ENCODE data around the gene PPP1R37. TPM values are rescaled to one million over a fixed set of nuclear protein-coding genes. Genes with fewer than 3 reads are reported as not detected.

The PPP1R37 gene
- total RNA-seq, 1 experiment from 2014 or later: 8.0 TPM

DNA sequence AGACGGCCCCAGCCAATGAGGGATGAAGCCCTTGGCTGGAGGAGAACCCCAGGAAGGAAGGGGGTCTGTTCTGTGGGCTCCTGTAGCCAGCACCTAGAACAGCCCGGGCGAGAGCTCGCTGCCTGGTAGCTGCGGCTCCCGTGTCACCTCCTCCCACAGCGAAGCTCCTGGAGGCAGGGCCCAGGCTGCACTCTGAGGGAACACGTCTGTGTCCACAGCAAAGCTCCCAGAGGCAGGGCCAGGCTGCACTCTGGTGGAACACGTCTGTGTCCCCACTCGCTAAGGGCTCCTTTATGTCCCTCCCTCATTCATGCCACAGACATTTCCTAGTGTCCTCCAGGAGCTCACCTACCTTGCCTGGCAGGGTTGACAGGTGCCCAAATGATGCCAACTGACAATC is 76.6 kb downstream of the PPP1R37 start:
- Histone ChIP-seq H3K79me2 (ENCODE audit: low read length) (no peaks in the 10 kb centered on the region), H3K9ac (ENCODE audit: low read length) (no peak overlapping the region)

DNA sequence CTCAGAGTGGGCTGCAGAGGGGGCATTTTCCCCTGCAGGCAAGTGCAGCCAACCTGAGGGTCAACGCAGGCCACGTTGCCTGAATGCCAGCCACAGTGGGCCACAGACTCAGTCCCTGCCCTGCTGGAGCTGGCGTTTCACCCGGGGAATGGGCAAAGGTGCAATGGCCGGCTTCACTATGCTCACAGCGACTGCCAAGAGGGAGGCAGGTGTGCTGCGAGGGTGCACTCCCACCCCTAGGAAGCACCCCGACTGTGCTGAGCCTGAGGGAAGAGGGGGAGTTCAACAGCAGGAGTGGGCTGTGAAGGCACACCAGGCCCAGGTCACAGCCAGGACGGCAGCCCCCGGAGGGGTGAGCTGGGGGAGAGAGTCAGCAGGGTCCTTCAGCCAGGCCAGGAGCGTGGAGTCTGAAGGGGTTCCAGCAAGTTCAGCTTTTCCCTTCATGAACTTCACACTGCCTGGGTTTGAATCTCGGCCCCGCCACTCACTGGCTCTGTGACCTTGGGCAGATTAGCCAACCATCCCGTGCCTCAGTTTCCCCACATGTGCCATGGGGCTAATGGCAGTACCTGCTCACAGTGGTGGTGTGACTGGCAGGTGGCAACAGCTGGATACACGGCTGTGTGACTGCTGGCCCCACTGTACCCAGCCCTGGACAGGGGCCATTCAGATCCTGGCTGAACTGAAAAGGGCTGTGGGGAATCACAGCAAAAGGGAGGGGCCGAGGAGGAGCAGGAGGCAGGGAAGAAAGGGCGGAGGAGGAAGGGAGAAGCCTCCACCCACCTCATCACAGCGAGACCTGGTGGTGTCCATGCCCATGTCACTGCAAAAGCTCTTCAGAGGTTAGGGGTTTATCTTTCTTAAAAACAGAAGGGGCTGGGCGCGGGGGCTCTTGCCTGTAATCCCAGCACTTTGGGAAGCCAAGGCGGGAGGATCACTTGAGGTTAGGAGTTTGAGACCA is 77.4 kb downstream of the PPP1R37 start:
- no peak for DNase-seq
- no peaks in the 10 kb centered on the region for H3K9me3 ChIP-seq (ENCODE audit: low read length)

More for the DNA sequence above, 76.6 kb downstream of the PPP1R37 start:
- no peak overlapping the region for H3K4me2 ChIP-seq (ENCODE audit: low read depth, low read length, poor library complexity, severe bottlenecking)
- no peaks in the 10 kb centered on the region for H3K9me3 ChIP-seq (ENCODE audit: low read length)
- H2AFZ ChIP-seq (ENCODE audit: low read length): no peak overlapping the region
- no peaks in the 10 kb centered on the region for H3K27me3 ChIP-seq (ENCODE audit: low read length)
- DNase-seq: no peak
- no peaks in the 10 kb centered on the region for H3K36me3 ChIP-seq (ENCODE audit: insufficient read depth, low read length)
- peaks cover 22% of the 10 kb centered on the region; the same call in 1 of the 2 replicates for H4K20me1 ChIP-seq (ENCODE audit: insufficient read depth, low read depth, low read length)
- H3K9me2 ChIP-seq (replicated peaks; ENCODE audit: insufficient read depth, low read length): no peaks in the 10 kb centered on the region
- H3K4me1 ChIP-seq (ENCODE audit: low read length): peaks cover under 1% of the 10 kb centered on the region; the same call in 1 of the 2 replicates
- H3K27ac ChIP-seq (ENCODE audit: low read length): no peak overlapping the region
- no peak overlapping the region for H3K4me3 ChIP-seq (ENCODE audit: low read length)

DNA sequence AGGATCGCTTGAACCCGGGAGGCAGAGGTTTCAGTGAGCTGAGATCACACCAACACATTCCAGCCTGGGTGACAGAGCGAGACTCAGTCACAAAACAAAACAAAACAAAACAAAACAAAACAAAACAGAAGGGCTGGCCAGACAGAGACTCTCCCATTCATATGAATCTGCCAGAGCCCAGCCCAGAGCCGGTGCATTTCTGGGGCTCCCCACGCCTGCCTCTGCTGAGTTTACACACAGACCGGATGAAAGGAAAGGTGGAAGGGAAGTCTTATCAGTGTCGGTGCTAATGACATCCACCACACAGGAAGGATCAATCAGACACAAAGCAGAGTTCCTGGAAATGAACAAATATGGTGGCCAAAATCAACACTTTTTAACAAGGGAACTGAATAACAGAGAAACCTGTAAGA is 78.2 kb downstream of the PPP1R37 start:
- Histone ChIP-seq H2AFZ (ENCODE audit: low read length) (no peak overlapping the region), H3K27ac (ENCODE audit: low read length) (no peak overlapping the region), H3K4me1 (ENCODE audit: low read length) (no peaks in the 10 kb centered on the region), H4K20me1 (ENCODE audit: insufficient read depth, low read depth, low read length) (peaks cover 18% of the 10 kb centered on the region; the same call in 1 of the 2 replicates), H3K36me3 (ENCODE audit: insufficient read depth, low read length) (no peaks in the 10 kb centered on the region), H3K79me2 (ENCODE audit: low read length) (no peaks in the 10 kb centered on the region), H3K9ac (ENCODE audit: low read length) (no peak overlapping the region), H3K9me3 (ENCODE audit: low read length) (no peaks in the 10 kb centered on the region), H3K9me2 (replicated peaks; ENCODE audit: insufficient read depth, low read length) (no peaks in the 10 kb centered on the region), H3K4me2 (ENCODE audit: low read depth, low read length, poor library complexity, severe bottlenecking) (no peak overlapping the region), H3K4me3 (ENCODE audit: low read length) (no peak overlapping the region), H3K27me3 (ENCODE audit: low read length) (no peaks in the 10 kb centered on the region)
- DNase-seq: no peak

More for the DNA sequence above, 77.4 kb downstream of the PPP1R37 start:
- no peak overlapping the region for H3K9ac ChIP-seq (ENCODE audit: low read length)
- H3K4me1 ChIP-seq (ENCODE audit: low read length): no peaks in the 10 kb centered on the region
- no peak overlapping the region for H3K27ac ChIP-seq (ENCODE audit: low read length)
- H3K4me2 ChIP-seq (ENCODE audit: low read depth, low read length, poor library complexity, severe bottlenecking): no peak overlapping the region
- H3K9me2 ChIP-seq (replicated peaks; ENCODE audit: insufficient read depth, low read length): no peaks in the 10 kb centered on the region
- peaks cover 18% of the 10 kb centered on the region; the same call in 1 of the 2 replicates for H4K20me1 ChIP-seq (ENCODE audit: insufficient read depth, low read depth, low read length)
- no peaks in the 10 kb centered on the region for H3K36me3 ChIP-seq (ENCODE audit: insufficient read depth, low read length)
- H3K27me3 ChIP-seq (ENCODE audit: low read length): no peaks in the 10 kb centered on the region
- H3K4me3 ChIP-seq (ENCODE audit: low read length): no peak overlapping the region
- H3K79me2 ChIP-seq (ENCODE audit: low read length): no peaks in the 10 kb centered on the region
- no peak overlapping the region for H2AFZ ChIP-seq (ENCODE audit: low read length)

DNA sequence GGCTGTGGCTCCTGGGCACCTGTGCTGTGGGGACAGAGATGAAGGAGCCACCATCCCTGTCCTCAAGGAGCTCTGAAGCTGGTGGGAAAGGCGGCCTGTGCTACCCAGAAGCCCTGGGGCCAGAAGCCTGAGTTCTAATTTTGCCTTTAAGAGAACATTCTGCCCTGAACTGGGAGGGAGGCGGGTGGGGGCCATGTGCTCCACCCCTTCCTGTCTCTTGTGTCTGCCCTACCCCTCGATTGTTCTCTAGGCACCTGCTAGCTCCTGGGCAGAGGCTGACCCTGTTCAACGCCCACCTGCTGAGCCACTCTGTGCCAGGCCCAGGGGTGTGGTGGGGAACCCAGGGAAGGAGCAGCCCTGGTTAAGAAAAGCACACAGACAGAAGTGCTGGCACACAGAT is 79.2 kb downstream of the PPP1R37 start:
- no peak overlapping the region for H3K9ac ChIP-seq (ENCODE audit: low read length)
- no peak overlapping the region for H2AFZ ChIP-seq (ENCODE audit: low read length)
- H3K36me3 ChIP-seq (ENCODE audit: insufficient read depth, low read length): no peaks in the 10 kb centered on the region
- no peaks in the 10 kb centered on the region for H3K27me3 ChIP-seq (ENCODE audit: low read length)
- H3K9me2 ChIP-seq (replicated peaks; ENCODE audit: insufficient read depth, low read length): no peaks in the 10 kb centered on the region
- peaks cover 18% of the 10 kb centered on the region; the same call in 1 of the 2 replicates for H4K20me1 ChIP-seq (ENCODE audit: insufficient read depth, low read depth, low read length)
- no peak for DNase-seq
- H3K9me3 ChIP-seq (ENCODE audit: low read length): no peaks in the 10 kb centered on the region
- peaks cover 4% of the 10 kb centered on the region for H3K4me1 ChIP-seq (ENCODE audit: low read length)
- H3K4me2 ChIP-seq (ENCODE audit: low read depth, low read length, poor library complexity, severe bottlenecking): no peak overlapping the region
- H3K4me3 ChIP-seq (ENCODE audit: low read length): no peak overlapping the region
- H3K27ac ChIP-seq (ENCODE audit: low read length): no peak overlapping the region
- peaks cover 3% of the 10 kb centered on the region; the same call in 1 of the 2 replicates for H3K79me2 ChIP-seq (ENCODE audit: low read length)

DNA sequence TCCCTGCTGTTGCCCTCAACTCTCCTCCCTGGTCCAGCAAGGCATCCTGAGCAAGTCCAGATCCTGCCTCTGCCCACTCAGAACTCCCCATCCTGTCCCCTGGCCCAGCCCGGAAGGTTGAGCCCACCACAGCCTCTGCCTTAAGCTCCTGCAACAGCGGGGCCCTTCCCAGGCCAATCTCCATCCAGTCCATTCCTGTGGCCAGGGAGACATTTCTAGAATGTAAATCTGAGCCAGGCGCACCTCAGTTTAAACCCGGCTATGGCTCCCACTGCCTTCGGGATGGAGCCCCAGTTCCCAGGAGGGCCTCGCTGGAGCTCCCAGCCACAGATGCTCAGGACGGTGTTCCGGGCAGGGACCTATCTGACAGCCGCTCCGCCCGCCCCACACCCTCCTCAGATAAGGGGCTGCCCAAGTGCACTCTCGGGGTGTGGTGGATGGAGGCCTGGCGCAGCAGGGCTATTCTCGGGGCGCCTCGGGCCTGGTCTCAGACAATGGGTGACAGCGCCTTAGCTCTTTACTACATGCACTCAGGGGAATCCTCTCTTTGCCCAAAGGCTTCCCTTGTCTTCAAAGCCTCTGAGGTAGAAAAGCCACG is 79.7 kb downstream of the PPP1R37 start:
- no peak for DNase-seq
- Histone ChIP-seq H3K27me3 (ENCODE audit: low read length) (no peaks in the 10 kb centered on the region), H3K4me2 (ENCODE audit: low read depth, low read length, poor library complexity, severe bottlenecking) (no peak overlapping the region), H3K9ac (ENCODE audit: low read length) (no peak overlapping the region), H3K9me2 (replicated peaks; ENCODE audit: insufficient read depth, low read length) (no peaks in the 10 kb centered on the region), H3K4me1 (ENCODE audit: low read length) (peaks cover 8% of the 10 kb centered on the region), H2AFZ (ENCODE audit: low read length) (no peak overlapping the region), H3K4me3 (ENCODE audit: low read length) (no peak overlapping the region), H4K20me1 (ENCODE audit: insufficient read depth, low read depth, low read length) (peaks cover 18% of the 10 kb centered on the region; the same call in 1 of the 2 replicates), H3K36me3 (ENCODE audit: insufficient read depth, low read length) (no peaks in the 10 kb centered on the region), H3K9me3 (ENCODE audit: low read length) (no peaks in the 10 kb centered on the region), H3K27ac (ENCODE audit: low read length) (no peak overlapping the region), H3K79me2 (ENCODE audit: low read length) (peaks cover 9% of the 10 kb centered on the region)

DNA sequence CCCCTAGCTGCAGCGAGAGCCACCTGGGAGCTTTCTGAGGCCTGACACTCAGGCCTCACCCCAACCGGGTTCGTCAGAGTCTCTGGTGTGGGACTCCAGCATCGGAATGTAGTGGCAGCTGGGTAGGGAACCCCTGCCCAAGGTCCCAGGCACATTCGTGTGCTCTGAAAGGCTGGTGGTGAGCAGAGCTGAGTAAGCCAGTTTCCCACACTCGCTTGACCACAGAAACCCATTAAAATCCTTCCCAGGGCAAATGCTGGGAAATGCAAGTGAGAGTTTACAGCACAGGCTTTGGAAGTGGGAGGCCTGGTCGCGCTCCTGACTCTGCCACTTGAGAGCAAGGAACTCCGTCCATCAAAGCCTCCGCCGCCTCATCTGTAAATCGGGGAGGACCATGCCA is 80.8 kb downstream of the PPP1R37 start:
- peaks cover 8% of the 10 kb centered on the region for H3K4me1 ChIP-seq (ENCODE audit: low read length)
- H3K27me3 ChIP-seq (ENCODE audit: low read length): no peaks in the 10 kb centered on the region
- H3K9me2 ChIP-seq (replicated peaks; ENCODE audit: insufficient read depth, low read length): no peaks in the 10 kb centered on the region
- H3K9me3 ChIP-seq (ENCODE audit: low read length): no peaks in the 10 kb centered on the region
- H3K4me2 ChIP-seq (ENCODE audit: low read depth, low read length, poor library complexity, severe bottlenecking): no peak overlapping the region
- no peaks in the 10 kb centered on the region for H3K36me3 ChIP-seq (ENCODE audit: insufficient read depth, low read length)
- no peak for DNase-seq
- H2AFZ ChIP-seq (ENCODE audit: low read length): no peak overlapping the region
- H3K4me3 ChIP-seq (ENCODE audit: low read length): no peak overlapping the region
- H3K9ac ChIP-seq (ENCODE audit: low read length): no peak overlapping the region
- no peak overlapping the region for H3K27ac ChIP-seq (ENCODE audit: low read length)
- H4K20me1 ChIP-seq (ENCODE audit: insufficient read depth, low read depth, low read length): peaks cover 18% of the 10 kb centered on the region; the same call in 1 of the 2 replicates
- peaks cover 10% of the 10 kb centered on the region for H3K79me2 ChIP-seq (ENCODE audit: low read length)

DNA sequence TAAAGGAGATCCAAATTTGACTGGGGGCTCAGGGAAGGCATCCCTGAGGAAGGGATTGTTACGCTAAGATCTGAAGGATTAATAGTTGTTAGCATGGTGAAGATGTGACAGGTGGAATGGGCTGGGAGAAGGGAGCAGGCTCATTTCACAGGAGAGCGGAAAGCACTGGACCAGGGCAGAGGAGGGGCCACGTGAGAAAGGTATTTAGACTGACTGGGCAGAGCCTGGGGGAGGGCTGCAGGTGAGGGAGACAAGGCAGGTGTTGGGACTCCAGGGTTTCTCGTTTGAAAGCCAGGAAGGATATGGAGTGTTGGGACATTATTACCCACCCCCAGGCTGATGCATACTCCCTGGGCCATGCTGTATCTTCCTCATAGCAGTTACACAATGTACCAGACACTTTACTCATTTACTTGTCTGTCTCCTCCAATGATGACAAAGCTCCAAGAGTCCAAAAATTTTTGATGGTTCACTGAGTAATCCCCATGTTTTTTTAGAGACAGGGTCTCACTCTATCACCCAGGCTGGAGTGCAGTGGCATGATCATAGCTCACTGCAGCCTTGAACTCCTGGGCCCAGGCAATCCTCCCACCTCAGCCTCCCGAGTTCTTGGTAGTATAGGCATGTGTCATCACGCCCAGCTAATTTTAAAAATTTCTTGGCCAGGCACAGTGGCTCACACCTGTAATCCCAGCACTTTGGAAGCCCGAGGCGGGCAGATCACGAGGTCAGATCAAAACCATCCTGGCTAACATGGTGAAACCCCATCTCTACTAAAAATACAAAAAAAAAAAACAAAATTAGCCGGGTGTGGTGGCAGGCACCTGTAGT is 82.8 kb downstream of the PPP1R37 start:
- Histone ChIP-seq H2AFZ (ENCODE audit: low read length) (no peak overlapping the region), H3K27me3 (ENCODE audit: low read length) (no peaks in the 10 kb centered on the region), H3K4me3 (ENCODE audit: low read length) (no peak overlapping the region), H3K9me2 (replicated peaks; ENCODE audit: insufficient read depth, low read length) (no peaks in the 10 kb centered on the region), H4K20me1 (ENCODE audit: insufficient read depth, low read depth, low read length) (peaks cover 12% of the 10 kb centered on the region; the same call in 1 of the 2 replicates), H3K36me3 (ENCODE audit: insufficient read depth, low read length) (no peaks in the 10 kb centered on the region), H3K9ac (ENCODE audit: low read length) (no peak overlapping the region), H3K9me3 (ENCODE audit: low read length) (no peaks in the 10 kb centered on the region), H3K27ac (ENCODE audit: low read length) (no peak overlapping the region), H3K4me2 (ENCODE audit: low read depth, low read length, poor library complexity, severe bottlenecking) (no peak overlapping the region), H3K4me1 (ENCODE audit: low read length) (peaks cover 21% of the 10 kb centered on the region), H3K79me2 (ENCODE audit: low read length) (peaks cover 19% of the 10 kb centered on the region)
- DNase-seq: no peak
